ENCODE data around the gene RABL6. TPM values are rescaled to one million over a fixed set of nuclear protein-coding genes. Genes with fewer than 3 reads are reported as not detected.

RABL6 gene
- total RNA-seq, 3 donors from 2014 or later, result 38.2 to 51.5 (median 41.3) TPM

DNA sequence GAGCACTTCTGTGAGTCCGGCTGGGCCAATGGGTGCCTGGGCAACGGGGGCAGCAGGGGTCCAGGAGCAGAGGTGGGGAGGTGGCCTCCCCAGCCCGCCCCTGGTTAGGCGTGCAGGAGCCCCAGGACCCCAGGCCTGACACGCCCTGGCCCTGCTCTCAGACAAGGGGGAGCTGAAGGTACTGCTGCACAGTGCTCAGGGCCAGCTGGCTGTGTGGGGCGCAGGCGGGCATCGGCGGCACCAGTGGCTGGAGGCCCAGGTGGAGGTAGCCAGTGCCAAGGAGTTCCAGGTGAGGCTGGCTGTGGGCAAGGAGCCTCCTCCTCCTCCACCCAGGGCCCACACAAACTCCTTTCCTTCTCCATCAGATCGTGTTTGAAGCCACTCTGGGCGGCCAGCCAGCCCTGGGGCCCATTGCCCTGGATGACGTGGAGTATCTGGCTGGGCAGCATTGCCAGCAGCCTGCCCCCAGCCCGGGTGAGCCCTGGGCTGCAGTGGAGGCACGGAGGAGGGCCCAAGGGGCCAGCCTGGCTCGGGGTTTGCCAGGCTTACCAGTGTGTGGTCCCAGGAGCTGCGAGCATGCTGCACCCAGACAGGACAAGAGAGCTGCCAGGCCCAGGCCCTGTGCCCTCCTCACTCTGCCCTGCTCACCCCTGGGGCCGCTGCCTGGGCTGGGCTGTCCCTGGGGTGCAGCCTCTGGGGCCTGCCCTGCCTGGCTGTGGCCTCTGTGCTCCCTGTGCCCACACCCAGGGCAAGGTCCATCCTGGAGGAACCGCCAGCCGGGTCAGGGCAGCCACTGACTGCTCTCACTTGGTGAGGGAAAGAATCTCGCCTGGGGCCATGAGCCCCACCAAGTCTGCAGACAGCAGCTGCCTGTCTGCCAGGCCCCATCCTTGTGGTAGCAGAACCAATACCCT, 51.4 kb downstream of the RABL6 start:
- no peaks in the 10 kb centered on the region for H3K27me3 ChIP-seq
- peak overlapping the region in 1 of 3 donors; percentile 15 for H3K4me3 ChIP-seq
- TF ChIP-seq POLR2A (IDR thresholded peaks at IDR 0.05) (no peak), POLR2AphosphoS5 (IDR thresholded peaks at IDR 0.05) (no peak)
- TF ChIP-seq, protein P1, sequence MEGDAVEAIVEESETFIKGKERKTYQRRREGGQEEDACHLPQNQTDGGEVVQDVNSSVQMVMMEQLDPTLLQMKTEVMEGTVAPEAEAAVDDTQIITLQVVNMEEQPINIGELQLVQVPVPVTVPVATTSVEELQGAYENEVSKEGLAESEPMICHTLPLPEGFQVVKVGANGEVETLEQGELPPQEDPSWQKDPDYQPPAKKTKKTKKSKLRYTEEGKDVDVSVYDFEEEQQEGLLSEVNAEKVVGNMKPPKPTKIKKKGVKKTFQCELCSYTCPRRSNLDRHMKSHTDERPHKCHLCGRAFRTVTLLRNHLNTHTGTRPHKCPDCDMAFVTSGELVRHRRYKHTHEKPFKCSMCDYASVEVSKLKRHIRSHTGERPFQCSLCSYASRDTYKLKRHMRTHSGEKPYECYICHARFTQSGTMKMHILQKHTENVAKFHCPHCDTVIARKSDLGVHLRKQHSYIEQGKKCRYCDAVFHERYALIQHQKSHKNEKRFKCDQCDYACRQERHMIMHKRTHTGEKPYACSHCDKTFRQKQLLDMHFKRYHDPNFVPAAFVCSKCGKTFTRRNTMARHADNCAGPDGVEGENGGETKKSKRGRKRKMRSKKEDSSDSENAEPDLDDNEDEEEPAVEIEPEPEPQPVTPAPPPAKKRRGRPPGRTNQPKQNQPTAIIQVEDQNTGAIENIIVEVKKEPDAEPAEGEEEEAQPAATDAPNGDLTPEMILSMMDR (IDR thresholded peaks at IDR 0.05), result no peak
- no peaks in the 10 kb centered on the region for H3K9me3 ChIP-seq
- intact Hi-C loops (cut with DNase I; ENCODE audit: low total_unique reads), result no loop called here
- peak; percentile 69 to 79 for DNase-seq (ENCODE audit: low spot score in 2 of 2)
- peaks cover 0 to 12% of the 10 kb centered on the region in 2 donors for H3K4me1 ChIP-seq
- H3K27ac ChIP-seq, result peak overlapping the region; percentile 66 to 79
- H3K36me3 ChIP-seq, result peaks cover 6% of the 10 kb centered on the region

DNA sequence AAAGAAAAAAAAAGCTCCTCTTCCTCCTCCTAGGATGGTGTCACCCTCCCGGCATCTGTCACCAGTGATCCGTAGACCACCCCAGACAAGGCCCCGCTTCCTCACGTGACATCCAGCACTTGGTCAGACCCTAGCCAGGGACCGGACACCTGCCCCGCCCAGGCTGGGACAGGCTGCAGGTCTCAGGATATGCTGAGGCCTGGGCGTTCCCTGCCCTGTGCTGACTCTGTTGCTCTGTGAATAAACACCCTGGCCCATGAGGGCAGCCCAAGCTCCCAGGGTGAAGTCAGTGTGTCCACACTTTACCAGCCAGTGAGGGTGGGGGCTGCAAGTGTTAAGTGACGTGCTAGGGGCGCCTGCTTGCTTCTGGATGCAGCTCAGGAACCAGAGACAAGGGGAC, 52.8 kb downstream of the RABL6 start:
- intact Hi-C loops (cut with DNase I; ENCODE audit: low total_unique reads), result no loop called here
- no peak overlapping the region for H3K27ac ChIP-seq
- no peak for TF ChIP-seq POLR2AphosphoS5 (IDR thresholded peaks at IDR 0.05)
- no peak for TF ChIP-seq POLR2A (IDR thresholded peaks at IDR 0.05)
- TF ChIP-seq, protein P1 (IDR thresholded peaks at IDR 0.05), result no peak
- DNase-seq (ENCODE audit: low spot score in 2 of 2), result no peak
- no peaks in the 10 kb centered on the region for H3K9me3 ChIP-seq
- H3K4me1 ChIP-seq, result peaks cover 5 to 18% of the 10 kb centered on the region in 2 donors
- H3K27me3 ChIP-seq, result no peaks in the 10 kb centered on the region
- no peak overlapping the region for H3K4me3 ChIP-seq
- H3K36me3 ChIP-seq, result peaks cover 6% of the 10 kb centered on the region

DNA sequence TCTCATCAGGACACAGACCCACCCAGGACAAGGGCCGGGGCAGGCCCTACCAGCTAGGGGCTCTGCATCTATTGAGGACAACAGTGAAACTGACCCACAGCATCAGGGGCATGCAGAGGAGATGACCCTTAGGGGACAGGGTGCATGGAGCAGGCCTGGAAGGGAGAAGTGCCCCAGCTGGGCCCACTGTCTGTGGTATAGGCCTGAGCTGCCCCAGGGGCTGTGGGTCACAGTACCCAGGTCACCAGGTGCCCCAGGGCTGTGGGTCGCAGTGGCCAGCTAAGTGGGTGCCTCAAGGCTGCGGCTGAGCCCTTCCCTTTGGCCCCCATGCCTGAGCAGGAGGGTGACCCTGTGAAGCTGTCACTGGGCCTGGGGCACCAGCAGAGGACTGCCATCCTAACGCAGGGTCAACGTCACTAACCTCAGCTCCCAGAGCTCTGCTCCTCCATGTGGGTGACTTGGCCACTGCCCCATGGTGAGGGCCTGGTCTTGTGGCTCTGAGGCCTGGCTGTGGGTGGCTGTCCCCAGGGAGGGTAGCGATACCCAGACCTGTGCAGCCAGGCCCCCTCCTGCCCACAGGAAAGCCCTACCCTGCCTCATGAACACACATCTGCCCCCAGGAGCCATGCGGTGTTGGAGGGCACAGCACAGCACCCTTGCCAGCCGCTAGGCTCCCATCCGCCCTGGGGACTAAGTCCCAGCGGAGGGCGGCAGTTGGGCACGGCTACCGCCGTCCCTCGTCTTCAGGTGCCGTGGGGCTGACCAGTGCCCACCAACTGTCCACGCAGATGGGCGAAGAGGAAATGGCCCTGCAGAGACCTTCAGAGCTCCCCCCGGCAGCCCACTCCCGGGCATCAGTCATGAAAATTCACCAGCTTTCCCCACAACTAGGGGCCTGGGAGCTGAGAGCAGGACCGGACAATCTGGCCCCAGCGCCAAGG, 53.5 kb downstream of the RABL6 start:
- TF ChIP-seq, protein P1 (IDR thresholded peaks at IDR 0.05), result no peak
- TF ChIP-seq POLR2A (IDR thresholded peaks at IDR 0.05) (no peak), POLR2AphosphoS5 (IDR thresholded peaks at IDR 0.05) (no peak)
- H3K27ac ChIP-seq, result no peak overlapping the region
- H3K4me1 ChIP-seq, result peaks cover 5 to 18% of the 10 kb centered on the region in 2 donors
- no peaks in the 10 kb centered on the region for H3K9me3 ChIP-seq
- no peak overlapping the region for H3K4me3 ChIP-seq
- DNase-seq (ENCODE audit: low spot score in 2 of 2), result no peak
- H3K27me3 ChIP-seq, result no peaks in the 10 kb centered on the region
- intact Hi-C loops (cut with DNase I; ENCODE audit: low total_unique reads), result no loop called here
- peaks cover 6% of the 10 kb centered on the region for H3K36me3 ChIP-seq

DNA sequence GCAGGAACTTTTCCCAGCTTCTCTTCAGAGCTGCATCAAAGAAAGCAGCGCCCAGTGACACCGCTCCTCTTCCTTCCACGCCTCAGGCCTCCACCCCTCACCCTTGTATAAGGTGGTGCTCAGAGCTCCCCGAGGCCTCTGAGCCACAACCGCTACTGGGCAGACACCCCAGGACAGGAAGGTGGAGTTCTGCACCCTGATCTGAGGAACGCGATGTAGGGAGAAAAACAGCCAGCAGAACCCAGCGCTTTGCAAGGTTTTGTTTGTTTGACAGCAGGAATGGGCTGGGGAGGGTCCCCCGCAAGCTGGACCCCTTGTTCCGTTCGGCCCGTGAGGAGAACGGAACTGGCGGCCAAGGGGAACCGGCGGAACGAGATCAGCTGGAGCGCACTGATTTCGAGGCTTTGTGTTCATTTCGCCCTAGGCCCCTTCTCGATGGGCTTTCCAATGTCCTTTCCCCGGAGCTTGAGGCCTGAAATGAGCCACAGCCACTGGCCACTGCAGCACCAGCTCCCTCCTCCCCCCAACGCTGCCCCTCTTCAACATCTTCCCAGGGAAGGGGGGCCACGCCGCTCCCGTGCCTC, 54.2 kb downstream of the RABL6 start:
- intact Hi-C loops (cut with DNase I; ENCODE audit: low total_unique reads), result no loop called here
- H3K36me3 ChIP-seq, result peaks cover 6% of the 10 kb centered on the region
- no peak overlapping the region for H3K27ac ChIP-seq
- no peak for DNase-seq (ENCODE audit: low spot score in 2 of 2)
- TF ChIP-seq, protein P1 (IDR thresholded peaks at IDR 0.05), result no peak
- TF ChIP-seq POLR2AphosphoS5 (IDR thresholded peaks at IDR 0.05) (no peak), POLR2A (IDR thresholded peaks at IDR 0.05) (no peak)
- H3K27me3 ChIP-seq, result no peaks in the 10 kb centered on the region
- no peak overlapping the region for H3K4me3 ChIP-seq
- H3K9me3 ChIP-seq, result no peaks in the 10 kb centered on the region
- peaks cover 5 to 18% of the 10 kb centered on the region in 2 donors for H3K4me1 ChIP-seq

Measured in breast epithelium (tissue), 4 donors.